Hematopoietic multipotent progenitor cell treated with erythropoietin and hydrocortisone succinate and interleukin-3 and kit ligand, for 6 days (in vitro differentiated cells): ENCODE measurements around the gene AK2.
"Not testable (repeated sequence)": the region's sequence is repeated elsewhere in the genome, so short reads cannot be mapped to it uniquely, and the experiment has no call there.

Experiments used
- DNase-seq: peaks from one replicate; pipeline ENCODE4 v3.0.0-alpha.2; 2015

Gene AK2

DNA sequence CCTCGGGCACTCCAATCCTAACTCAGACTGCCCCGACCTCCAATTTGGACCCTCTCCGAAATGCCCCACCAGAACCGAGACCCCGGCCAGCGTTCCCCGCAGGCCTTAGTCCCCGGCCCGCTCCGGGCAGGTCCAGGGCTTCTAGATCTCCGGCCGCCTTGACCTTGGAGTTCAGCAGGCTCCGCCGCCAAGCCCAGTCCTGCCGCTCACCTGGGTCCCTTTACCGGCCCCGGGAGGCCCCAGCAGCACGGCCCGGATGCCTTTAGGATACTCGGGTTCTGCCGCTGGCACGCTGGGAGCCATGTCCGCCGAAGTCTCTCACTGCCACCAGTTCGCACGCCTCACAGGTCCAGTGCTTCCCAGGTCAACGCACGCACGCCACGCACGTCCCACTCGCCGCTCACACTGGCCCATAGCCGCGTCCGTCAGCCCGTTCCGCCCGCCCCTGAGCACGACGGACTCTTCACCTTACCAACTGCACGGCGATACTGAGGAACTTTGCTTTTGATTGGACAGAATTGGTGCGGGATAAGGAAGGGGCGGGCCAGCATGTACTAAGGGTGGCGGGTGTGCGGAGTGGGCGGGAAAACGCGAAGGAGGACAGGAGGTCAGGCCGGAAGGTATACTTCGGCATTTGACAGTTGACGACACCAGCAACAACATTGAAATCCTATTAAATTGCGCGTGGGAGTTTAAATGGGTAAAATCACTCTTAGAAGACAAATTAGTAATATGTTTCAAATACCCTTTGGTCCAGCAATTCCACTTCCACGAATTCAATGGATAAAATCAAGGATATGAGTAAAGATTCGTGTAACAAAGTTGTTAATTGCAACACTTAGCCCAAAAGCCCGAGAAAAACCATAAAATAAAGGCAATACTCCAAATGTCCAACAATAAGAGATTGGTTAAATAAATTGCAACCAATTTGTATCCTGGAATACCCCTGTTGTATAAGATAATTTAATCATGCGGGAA lies at the start of gene AK2:
Gene AK2, minus strand, starts transcription at position 358 of the 978 bp plus-strand sequence. Its CDS starts 55 bp downstream, at position 303.
- peak; percentile 99 for DNase-seq

DNA sequence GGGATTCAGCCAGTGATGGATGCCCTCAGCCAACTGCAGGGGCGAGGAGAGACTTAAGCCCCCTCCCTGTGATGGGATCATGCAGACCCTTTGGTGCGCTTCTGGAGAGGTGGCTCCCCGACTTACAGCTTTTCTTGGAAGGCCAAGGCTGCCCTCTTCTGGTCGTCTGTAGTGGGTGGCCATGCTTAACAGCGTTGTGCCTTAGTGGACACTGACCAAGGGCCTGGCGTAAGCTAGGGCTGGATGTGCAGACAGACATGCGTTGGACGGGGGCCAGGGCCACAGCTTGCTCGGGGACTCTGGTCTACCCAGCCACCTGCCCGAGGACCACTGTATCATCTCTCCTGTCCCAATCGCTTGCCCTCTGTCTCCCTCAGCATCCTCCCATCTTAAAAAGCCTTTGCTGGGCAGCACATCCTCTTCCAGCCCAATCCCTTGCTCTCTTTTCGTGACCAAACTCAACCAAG lies 49.7 kb upstream of the AK2 start:
- DNase-seq = peak; percentile 81

DNA sequence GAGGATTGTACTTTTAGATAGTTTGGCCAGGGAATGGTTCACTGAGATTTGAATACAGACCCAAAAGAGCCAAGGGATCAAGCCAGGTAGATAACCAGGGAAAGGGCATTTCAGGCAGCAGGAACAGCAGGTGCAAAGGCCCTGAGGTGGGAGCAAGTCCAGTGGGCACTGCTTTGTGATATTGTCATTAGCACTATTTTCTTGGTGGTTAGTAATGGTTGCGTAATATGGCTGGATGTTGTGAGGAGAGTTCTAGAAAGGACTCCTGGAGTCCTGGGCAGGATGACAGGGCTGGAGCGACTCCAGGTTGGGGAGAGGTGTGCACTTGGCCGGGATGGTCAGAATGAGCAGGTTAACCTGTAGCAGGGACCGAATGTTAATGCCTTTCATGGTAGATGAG lies 48.6 kb upstream of the AK2 start:
- no peak for DNase-seq

DNA sequence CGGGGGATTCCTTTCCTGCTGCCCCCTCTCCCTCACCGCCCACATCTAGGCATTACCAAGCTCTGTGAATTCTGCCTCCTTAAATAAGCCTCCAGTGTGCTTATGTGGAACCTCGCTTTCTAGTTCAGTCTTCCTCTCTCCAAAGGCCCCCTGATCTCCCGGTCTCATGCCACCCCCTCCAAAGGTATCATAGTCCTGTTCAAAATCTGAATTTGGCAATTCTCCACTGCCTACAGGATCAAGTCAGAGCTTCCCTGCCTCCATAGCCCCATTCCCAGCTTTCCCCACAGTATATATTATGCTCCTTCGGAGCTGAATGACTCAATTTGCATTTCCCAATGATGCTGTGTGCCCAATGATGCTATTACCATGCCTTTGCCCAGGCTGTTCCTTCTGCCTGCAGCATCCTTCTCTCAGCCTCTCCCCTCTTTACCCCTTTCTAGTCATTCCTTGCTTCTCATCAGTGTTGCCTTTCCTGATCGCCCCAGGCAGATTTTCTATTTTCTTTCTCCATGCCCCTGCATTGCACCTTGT lies 46.0 kb upstream of the AK2 start:
- DNase-seq = no peak

DNA sequence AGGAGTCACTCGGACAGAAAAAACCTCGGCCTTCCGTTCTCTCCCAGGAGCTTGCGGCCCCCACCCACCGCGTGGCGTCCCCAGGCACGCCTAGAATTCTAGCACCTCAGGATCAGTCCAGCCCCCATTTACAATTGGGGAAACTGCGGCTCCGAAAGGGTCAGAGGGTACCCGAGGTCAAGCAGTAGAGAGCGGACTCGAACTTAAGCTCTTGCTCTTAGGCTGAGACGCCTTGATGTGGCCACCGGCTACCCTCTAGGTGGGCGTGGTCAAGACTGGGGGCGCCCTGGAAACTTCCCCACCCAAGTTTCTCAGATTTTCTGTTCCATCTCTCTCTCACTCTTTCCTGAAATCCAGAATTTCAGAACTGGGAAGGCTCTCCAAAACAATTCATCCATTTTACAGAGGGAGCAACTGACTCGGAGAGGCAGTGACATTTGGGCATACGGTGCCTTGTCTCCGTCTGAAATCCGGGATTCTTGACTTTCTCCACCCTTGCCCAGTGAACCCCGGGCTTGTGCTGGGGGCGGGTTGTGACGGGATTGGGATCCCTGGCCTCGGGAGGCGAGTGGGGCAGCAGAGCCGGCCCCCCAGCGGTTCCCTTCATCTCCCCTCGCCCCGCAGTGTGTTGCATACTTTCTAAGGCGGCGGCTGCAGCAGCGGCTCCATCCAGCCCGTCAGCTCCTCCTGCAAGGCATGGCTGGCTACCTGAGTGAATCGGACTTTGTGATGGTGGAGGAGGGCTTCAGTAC lies 45.0 kb upstream of the AK2 start:
- peak; percentile 23 for DNase-seq

DNA sequence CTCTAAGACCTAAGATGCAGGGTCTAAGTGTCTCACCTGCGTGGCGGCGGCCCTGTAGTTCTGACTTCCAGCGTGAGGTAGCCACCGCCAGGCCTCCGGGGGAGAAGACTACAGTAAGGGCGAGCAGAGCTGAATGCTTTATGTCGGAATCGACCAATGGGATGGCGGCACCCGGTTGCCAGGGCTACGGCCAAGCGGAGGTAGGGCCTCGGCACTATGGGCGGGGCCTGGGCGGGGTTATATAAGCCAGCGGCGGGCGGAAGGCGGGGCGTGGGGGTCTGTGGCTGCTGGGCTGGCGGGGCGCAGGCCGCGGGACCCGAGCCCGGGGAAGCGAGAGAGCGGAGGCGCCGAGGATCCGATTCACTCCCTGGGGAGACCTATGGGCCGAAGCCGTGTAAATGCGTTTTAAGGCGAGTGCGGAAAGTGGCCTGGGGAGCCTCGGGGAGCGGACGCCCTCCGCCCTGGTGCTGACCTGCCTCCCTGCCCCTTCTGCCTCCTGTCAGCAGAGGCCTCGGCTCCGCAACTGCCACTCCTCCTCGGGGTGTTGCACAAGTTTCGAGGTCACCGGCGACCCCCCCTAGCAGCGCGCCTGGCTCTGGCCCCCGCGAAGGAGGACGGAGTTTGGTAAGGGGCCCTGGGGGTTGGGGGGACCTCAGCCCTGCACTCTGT lies 44.3 kb upstream of the AK2 start, which contains the start of gene AZIN2:
Gene AZIN2, plus strand, starts transcription at position 269 of the 669 bp plus-strand sequence. CDS start 1,097 bp downstream, outside the sequence.
- peak; percentile 98 for DNase-seq

DNA sequence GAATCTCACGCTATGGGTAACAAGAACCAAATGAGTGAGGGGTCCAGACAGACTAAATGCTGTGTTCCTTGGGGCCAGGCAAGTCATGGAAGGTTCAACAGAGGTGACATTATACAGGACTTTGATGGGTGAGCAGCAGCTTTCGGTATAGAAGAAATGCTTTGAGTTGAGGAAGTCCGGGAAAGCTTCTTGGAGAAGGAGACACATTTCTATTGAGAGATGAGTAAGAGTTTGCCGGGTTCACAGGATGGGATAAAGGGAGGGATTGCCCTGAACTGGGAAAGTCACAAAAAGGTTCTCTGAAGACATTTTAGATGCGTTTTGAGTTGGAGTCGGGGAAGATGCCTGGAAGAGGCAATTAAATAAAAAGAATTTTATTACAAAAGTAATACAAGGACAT lies 43.7 kb upstream of the AK2 start:
- no peak for DNase-seq

DNA sequence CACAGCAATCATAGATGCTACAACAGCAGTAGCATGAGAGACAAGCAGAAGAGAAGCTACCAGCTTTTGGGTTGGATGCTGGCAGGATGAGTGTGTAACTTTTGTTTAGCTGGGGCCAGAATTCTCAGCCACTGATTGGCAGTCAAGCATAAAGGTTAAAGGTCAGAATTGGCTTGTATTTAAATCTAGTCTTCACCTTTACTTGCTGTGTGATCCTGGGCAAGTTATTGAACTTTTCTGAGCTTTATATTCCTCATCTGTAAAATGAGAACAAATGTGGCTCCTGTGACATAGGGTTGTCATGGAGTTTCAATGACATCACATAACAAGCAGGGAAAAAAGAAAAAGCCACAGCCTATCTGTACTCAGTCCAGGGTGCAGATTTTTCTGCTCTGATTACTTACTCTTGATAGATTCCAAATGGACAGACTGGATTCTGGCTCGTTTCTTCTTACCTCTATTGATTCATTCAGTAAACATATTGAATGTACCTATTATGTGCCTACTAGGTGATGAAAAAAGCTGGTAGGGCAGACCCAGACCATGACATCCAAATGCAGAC lies 41.4 kb upstream of the AK2 start:
- DNase-seq = no peak

DNA sequence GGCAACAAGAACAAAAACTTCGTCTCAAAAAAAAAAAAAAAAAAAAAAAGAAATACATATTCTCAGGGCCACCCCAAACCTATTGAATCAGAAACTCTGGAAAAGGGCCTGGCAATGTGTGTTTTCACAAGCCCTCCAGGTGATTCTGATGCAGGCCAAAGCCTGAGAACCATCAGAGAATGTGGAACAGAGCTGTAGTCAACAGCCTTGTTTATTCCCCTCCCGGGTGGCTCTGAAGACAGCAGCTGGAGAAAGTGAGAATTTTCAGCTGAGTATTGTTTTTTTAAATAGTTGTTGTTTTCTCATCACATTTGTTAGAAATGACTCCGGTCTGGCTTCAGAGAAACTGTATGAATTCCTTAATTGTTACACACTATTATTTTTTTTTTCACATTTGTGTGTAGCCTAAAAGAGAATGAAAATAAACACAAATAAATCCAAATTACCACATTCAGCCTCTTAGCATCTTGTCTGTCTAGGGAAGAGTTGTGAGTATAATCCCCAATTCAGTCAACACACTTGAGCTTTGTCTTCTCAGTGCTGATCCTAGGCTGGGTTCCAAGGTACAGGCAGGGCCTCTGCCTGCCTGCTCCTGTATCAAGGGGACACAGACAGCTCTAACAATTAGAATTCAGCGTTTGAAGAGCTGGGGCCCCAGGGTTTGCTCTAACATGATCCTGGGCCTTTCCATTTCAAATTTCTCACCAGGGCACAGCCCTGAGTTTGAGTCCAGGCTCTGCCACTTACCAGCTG lies 37.7 kb upstream of the AK2 start:
- DNase-seq = no peak

DNA sequence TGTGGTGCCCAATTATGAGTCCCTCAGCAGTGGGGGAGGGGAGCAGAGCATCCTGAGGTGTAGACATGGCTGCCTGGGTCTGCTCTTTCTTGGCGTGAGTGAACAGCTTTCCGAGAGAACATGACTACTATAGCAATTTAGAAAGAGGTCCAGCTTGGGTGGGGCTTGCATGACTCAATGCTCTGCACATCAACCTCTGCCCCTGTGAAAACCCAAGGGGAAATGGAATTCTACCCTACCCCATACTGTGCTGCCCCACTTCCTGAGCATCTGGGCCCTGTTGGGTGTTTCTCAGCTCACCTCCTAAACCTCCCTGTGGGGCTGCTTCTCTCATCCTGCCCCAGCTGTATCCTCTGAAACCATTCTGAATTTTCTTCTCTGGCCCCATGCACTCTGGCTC lies 36.0 kb upstream of the AK2 start:
- DNase-seq = no peak

DNA sequence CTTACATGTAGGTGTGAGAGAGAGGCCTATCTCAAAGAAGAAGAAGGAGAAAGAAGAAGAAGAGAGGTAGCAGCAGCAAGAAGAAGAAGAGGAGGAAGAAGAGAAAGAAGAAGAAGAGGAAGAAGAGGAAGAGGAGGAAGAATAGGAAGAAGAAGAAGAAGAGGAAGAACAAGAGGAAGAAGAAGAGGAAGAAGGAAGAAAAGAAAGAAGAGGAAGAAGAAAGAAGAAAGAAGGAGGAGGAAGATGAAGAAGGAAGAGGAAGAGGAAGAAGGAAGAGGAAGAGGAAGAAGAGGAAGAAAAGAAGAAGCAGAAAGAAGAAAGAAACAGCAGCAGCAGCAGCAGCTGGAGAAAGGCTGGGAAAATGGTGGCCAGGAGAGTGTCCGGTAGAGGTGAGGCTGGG lies 33.9 kb upstream of the AK2 start:
- no peak for DNase-seq

DNA sequence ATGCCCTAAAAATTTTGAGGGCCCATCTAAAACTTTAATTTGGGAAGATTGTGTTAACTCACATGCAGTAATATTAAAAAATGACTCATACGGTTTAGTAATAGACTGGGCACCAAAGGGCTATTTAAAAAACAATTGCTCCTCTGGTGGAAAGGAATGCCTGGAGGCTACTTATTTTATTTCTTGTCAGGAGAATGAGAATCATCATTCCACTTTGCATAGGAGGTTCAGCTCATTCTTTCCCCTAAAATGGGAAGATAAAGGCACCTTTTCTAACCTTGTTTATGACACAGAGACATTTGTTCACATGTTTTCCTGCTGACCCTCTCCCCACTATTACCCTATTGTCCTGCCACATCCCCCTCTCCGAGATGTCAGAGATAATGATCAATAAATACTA lies 31.4 kb upstream of the AK2 start:
- not testable (repeated sequence) for DNase-seq

DNA sequence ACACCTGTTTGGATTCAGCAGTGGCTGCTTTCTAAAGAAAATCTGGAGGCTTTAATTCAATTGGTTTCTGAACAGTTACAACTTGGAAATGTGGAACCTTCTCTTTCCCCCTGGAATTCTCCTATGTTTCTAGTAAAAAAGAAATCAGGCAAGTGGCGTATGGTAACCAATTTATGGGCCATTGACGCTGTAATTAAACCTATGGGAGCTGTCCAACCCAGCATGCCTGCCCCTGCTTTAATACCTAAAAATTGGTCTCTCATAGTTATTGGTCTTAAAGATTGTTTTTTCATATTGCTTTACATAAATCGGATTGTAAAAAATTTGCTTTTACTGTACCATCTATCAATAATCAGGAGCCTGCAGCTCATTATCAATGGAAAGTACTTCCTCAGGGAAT lies 29.8 kb upstream of the AK2 start:
- not testable (repeated sequence) for DNase-seq

DNA sequence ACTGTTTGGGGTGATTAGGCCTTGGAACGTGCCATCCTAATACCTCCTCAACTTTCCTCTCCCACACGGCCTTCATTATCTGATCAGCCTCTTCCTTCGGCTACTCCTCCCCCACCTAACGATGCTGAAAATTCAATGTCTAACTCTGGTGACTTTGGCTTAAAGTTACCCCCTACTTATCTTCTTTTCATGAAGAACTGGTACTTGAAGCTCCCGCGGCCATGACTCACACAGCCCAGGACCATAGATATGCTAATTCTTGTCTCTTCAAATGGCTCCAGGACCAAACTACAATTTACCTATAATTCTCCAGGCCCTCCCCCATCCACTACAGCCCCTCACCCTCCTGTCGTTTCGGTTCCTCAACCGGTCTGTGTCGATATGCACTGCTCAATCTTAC lies 28.6 kb upstream of the AK2 start:
- DNase-seq = no peak

DNA sequence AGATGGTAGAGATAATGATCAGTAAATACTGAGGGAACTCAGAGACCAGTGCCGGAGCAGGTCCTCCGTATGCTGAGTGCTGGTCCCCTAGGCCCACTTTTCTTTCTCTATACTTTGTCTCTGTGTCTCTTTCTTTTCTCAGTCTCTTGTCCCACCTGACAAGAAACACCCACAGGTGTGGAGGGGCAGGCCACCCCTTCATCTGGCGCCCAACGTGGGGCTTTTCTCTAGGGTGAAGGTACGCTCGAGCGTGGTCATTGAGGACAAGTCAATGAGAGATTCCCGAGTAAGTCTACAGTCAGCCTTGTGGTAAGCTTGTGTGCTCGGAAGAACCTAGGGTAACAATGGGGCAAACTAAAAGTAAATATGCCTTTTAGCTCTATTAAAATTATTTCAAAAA lies 27.6 kb upstream of the AK2 start:
- not testable (repeated sequence) for DNase-seq

DNA sequence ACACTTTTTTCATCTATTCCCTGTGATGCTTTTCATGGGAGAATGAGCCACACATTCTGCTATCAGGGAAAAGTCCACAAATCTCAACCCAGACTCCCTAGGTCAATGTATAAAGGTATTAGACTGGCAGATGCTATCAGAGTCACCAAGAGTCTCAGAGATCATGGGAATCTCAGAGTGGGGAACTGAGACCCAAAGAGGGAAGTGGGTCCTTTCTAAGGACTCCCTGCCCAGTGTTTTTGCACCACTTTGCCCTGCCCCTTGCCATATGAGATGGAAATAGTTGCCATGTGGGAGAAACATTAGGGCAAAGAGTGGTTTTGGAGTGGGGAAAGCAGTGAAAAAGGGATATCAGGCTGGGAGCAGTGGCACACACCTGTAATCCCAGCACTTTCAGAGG lies 25.2 kb upstream of the AK2 start:
- no peak for DNase-seq

DNA sequence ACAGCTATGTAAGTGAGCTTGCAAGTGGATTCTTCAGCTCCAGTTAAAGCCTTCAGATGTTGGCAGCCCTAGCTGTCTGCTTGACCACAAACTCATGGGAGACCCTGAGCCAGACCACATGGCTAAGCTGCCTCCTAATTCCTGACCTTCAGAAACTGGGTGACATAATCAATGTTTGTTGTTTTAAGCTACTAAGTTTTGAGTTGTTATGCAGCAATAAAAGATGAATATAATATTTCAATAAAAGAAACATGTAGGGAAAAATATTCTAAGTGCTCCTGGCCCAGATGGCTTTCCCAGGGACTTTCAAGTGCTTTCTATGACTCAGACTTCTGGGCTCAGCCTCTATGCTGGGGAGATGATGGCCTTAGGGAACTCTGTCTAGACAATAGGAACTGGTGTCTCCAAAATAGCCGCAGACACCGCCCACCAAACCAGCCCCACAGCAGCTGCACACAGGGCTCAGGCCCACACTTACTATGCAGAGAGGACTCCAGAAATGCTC lies 23.9 kb upstream of the AK2 start:
- no peak for DNase-seq

DNA sequence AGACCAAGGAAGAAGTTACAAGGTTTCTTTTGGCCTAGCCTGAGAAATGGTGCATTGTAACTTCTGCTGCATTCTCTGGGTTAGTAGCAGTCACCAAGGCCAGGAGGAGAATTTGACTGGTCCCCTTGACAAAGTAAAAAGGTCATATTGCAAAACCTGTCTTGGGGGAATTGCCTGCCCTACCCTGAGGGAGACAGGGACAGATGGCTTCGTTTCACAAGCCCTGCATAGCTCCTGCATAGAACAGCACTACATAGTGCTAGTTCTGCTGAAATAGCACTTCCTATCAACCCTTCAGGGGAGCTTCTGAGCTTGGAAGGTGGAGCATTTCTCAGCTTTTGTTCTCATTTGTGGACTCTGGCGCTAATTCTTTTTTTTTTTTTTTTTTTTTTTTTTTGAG lies 20.4 kb upstream of the AK2 start:
- DNase-seq = no peak

DNA sequence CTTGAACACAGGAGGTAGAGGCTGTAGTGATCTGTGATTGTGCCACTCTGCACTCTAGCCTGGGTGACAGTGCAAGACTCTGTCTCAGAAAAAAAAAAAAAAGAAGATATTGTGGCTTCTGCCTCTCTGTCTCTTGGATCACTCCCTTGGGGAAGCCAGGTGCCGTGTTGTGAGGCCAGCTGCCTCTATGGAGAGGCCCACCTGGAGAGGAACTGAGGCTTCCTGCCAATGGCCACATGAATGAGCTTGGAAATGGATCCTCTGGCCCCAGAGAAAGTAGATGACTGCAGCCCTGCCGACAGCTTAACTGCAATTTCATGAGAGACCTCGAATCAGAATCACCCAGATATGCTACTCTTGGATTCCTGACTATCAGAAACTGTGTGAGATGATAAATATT lies 19.7 kb upstream of the AK2 start:
- DNase-seq = no peak

DNA sequence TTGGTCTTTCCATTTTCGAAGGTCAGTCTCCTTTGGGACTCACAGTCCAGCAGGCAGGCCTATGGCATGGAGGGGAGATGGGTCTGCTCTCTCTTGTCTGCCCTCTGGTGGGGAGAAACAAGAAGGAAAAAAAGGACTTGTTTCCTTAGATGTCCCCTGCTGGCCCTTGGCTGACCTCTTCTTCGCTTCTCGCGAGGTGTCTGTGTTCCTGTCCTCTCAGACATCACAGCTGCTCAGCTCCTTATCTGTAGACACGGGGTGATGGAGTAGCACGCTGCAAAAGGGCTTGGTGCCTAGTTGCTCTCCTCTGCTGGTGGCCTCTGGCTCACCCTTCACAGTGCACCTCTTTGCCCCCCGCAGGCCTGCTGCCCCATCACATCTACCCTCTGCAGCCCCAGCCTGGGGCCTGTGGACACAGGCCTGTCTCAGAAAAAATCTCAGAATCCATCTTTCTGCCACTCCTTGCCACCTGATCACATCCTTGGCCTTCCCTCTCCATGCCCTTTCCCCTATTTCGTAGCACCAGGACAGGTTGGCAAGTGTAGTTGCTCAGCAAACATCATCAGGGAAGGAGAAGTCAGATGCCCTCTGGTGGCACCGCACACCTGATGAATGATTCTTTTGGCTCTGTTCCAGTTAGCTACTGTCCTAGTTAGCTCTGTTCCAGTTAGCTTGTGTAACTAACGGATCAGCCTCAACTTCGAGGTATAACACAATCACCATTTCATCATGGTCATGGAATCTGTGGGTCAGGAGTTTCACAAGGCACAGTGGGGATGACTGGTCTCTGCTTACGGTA lies 18.7 kb upstream of the AK2 start:
- DNase-seq = peak; percentile 84
